HepG2 (cell line): ENCODE data around the gene SCN4B.

ENCODE experiments used
- GATAD1 ChIP-seq: IDR thresholded peaks from 2 replicates; pipeline ENCODE4 v1.6.1; 2016; ENCODE audit warnings: missing genetic modification reagents, missing compliant biosample characterization
- NR3C1 ChIP-seq: sonication (generic); formaldehyde crosslinking; IDR thresholded peaks from 2 replicates; pipeline ENCODE4 v1.4.0; 2020; ENCODE audit warnings: missing genetic modification reagents
- POLR2AphosphoS2 ChIP-seq: IDR thresholded peaks from 2 replicates; pipeline ENCODE4 v1.6.1; 2011; ENCODE audit warnings: low read depth, low read length, improper control_type of control experiment
- SALL2 ChIP-seq: sonication (generic); formaldehyde crosslinking; IDR thresholded peaks from 2 replicates; pipeline ENCODE4 v1.8.1; 2023; ENCODE audit warnings: mild to moderate bottlenecking, missing genetic modification reagents, inconsistent platforms
- ZNF121 ChIP-seq: sonication (generic); formaldehyde crosslinking; IDR thresholded peaks from 2 replicates; pipeline ENCODE4 v1.5.0; 2020; ENCODE audit warnings: mild to moderate bottlenecking, missing genetic modification reagents
- TF ChIP-seq, protein P1 (sequence below): sonication (generic); formaldehyde crosslinking; IDR thresholded peaks from 2 replicates; pipeline ENCODE4 v1.5.0; 2020; ENCODE audit warnings: mild to moderate bottlenecking, missing genetic modification reagents, moderate library complexity
- TF ChIP-seq, protein P2 (sequence below): sonication (generic); formaldehyde crosslinking; IDR thresholded peaks from 2 replicates; pipeline ENCODE4 v1.8.0; 2022; ENCODE audit warnings: mild to moderate bottlenecking, missing genetic modification reagents, borderline replicate concordance

DNA sequence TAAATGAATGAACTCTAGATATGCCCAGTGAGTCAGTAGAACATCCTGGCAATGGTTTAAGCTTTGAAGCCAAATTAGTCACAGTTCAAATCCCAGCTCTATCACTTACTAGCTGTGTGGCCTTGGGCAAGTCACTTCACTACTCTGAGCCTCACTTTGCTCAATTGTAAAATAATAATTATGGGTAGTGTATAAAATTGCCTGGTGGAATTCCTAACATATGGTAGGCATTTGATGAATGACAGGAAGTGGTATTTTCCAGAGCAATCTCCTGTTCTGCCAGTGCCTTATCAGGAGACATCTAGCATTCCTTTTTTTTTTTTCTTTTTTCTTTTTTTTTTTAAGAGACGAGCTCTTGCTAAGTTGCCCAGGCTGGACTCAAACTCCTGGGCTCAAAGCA is 13.0 kb downstream of the SCN4B start:
- no peak for TF ChIP-seq NR3C1
- TF ChIP-seq ZNF121 (CRISPR knock-in tag) = no peak
- TF ChIP-seq, protein P1, sequence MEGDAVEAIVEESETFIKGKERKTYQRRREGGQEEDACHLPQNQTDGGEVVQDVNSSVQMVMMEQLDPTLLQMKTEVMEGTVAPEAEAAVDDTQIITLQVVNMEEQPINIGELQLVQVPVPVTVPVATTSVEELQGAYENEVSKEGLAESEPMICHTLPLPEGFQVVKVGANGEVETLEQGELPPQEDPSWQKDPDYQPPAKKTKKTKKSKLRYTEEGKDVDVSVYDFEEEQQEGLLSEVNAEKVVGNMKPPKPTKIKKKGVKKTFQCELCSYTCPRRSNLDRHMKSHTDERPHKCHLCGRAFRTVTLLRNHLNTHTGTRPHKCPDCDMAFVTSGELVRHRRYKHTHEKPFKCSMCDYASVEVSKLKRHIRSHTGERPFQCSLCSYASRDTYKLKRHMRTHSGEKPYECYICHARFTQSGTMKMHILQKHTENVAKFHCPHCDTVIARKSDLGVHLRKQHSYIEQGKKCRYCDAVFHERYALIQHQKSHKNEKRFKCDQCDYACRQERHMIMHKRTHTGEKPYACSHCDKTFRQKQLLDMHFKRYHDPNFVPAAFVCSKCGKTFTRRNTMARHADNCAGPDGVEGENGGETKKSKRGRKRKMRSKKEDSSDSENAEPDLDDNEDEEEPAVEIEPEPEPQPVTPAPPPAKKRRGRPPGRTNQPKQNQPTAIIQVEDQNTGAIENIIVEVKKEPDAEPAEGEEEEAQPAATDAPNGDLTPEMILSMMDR (CRISPR knock-in tag) = no peak
- TF ChIP-seq GATAD1 (CRISPR knock-in tag) = no peak
- no peak for TF ChIP-seq POLR2AphosphoS2
- TF ChIP-seq, protein P2, sequence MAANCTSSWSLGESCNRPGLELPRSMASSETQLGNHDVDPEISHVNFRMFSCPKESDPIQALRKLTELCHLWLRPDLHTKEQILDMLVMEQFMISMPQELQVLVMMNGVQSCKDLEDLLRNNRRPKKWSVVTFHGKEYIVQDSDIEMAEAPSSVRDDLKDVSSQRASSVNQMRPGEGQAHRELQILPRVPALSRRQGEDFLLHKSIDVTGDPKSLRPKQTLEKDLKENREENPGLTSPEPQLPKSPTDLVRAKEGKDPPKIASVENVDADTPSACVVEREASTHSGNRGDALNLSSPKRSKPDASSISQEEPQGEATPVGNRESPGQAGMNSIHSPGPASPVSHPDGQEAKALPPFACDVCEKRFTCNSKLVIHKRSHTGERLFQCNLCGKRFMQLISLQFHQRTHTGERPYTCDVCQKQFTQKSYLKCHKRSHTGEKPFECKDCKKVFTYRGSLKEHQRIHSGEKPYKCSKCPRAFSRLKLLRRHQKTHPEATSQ = no peak
- TF ChIP-seq SALL2 (CRISPR knock-in tag) = no peak
